OCI-LY1 (cell line): ENCODE results near the gene TMEM72.

Experiments
- H2AFZ ChIP-seq: fragments of 200-600 bp; sonication (generic), shearing (Covaris generic); 2 replicates; pipeline ENCODE4 v1.6.0; 2014; ENCODE audit warnings: antibody characterized with exemption, mild to moderate bottlenecking, low read length
- H3F3A ChIP-seq: fragments of 200-600 bp; sonication (generic), shearing (Covaris generic); 2 replicates; pipeline ENCODE4 v1.6.0; 2014; ENCODE audit warnings: mild to moderate bottlenecking, antibody characterized with exemption, low read length, moderate library complexity; ENCODE audit not compliant: insufficient read depth
- H3K27ac ChIP-seq: fragments of 200-600 bp; sonication (generic); 2 replicates; pipeline ENCODE4 v1.5.1; 2014; ENCODE audit warnings: low read length, mixed run types, mild to moderate bottlenecking, low read depth; ENCODE audit not compliant: poor library complexity, severe bottlenecking
- H3K27me3 ChIP-seq: fragments of 200-600 bp; sonication (generic); 2 replicates; pipeline ENCODE4 v1.6.0; 2014; ENCODE audit warnings: antibody characterized with exemption, mild to moderate bottlenecking, low read length, moderate library complexity; ENCODE audit not compliant: insufficient read depth
- H3K36me3 ChIP-seq: fragments of 200-600 bp; sonication (generic); 2 replicates; pipeline ENCODE4 v1.6.1; 2014; ENCODE audit warnings: mild to moderate bottlenecking, antibody characterized with exemption, low read length, moderate library complexity, mixed read lengths; ENCODE audit not compliant: insufficient read depth
- H3K4me1 ChIP-seq: fragments of 200-600 bp; sonication (generic); 2 replicates; pipeline ENCODE4 v1.5.1; 2014; ENCODE audit warnings: mild to moderate bottlenecking, low read length, moderate library complexity; ENCODE audit not compliant: insufficient read depth, severe bottlenecking
- H3K4me2 ChIP-seq: fragments of 200-600 bp; sonication (generic), shearing (Covaris generic); 2 replicates; pipeline ENCODE4 v1.6.1; 2014; ENCODE audit warnings: low read length
- H3K4me3 ChIP-seq: fragments of 200-600 bp; sonication (generic); 2 replicates; pipeline ENCODE4 v1.5.1; 2014; ENCODE audit warnings: low read length, low read depth, mild to moderate bottlenecking, mixed read lengths; ENCODE audit not compliant: poor library complexity, severe bottlenecking
- H3K79me2 ChIP-seq: fragments of 200-600 bp; shearing (Covaris generic); 2 replicates; pipeline ENCODE4 v1.6.1; 2016; ENCODE audit warnings: mixed run types, low read length, mixed read lengths; ENCODE audit not compliant: insufficient read depth
- H3K9ac ChIP-seq: fragments of 200-600 bp; sonication (generic), shearing (Covaris generic); 2 replicates; pipeline ENCODE4 v1.6.1; 2014; ENCODE audit warnings: mild to moderate bottlenecking, low read length, mixed read lengths
- H3K9me2 ChIP-seq: fragments of 200-600 bp; sonication (generic), shearing (Covaris generic); 2 replicates; pipeline ENCODE4 v1.6.1; 2014; ENCODE audit warnings: low read depth, mild to moderate bottlenecking, low read length, mixed read lengths
- H3K9me3 ChIP-seq: fragments of 200-600 bp; shearing (Covaris generic); 2 replicates; pipeline ENCODE4 v1.6.1; 2014; ENCODE audit warnings: low read length, mixed read lengths
- H4K20me1 ChIP-seq: fragments of 200-600 bp; sonication (generic), shearing (Covaris generic); 2 replicates; pipeline ENCODE4 v1.6.0; 2016; ENCODE audit warnings: mild to moderate bottlenecking, low read length; ENCODE audit not compliant: insufficient read depth
- EZH2 ChIP-seq: fragments of 200-600 bp; sonication (generic), shearing (Covaris generic); IDR thresholded peaks from 2 replicates; pipeline ENCODE4 v1.8.0; 2017; ENCODE audit warnings: borderline replicate concordance, mixed run types, mild to moderate bottlenecking, antibody characterized with exemption, low read length, moderate library complexity, mixed read lengths
- TF ChIP-seq, protein P1 (sequence below): fragments of 200-600 bp; sonication (generic), shearing (Covaris generic); IDR thresholded peaks from 2 replicates; pipeline ENCODE4 v1.5.1; 2017; ENCODE audit warnings: mild to moderate bottlenecking, antibody characterized with exemption, low read length, moderate library complexity, mixed read lengths

TMEM72 gene

DNA sequence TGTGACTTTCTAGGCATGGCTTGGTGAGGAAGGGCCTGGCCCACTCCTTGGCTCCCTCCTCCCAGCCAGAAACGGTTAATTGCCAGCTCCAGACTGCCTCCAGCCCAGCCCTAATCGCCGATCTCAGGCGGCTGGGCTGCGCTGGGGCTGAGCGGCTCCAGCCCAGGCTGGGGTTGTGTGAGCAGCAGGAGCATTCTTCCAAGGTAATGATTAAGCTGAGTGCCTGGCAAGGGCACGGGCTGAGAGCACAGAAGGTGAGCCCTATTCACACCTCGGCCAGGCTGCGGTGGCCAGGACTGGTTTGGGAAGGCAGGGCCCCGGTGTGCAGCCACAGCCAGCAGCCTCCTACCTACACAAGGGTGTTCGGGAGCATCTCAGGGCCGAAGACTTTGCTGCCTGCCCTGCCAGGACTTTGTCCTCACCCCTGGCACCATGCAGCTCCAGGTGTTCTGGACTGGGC lies at the start of gene TMEM72:
TMEM72 (plus strand) TSS at position 257 of the 460 bp plus-strand sequence; CDS start at position 433, 176 bp downstream.
- Histone ChIP-seq H3F3A (no peaks in the 10 kb centered on the region), H3K79me2 (no peaks in the 10 kb centered on the region), H3K4me1 (no peaks in the 10 kb centered on the region), H3K27me3 (no peaks in the 10 kb centered on the region), H3K4me2 (no peak within 1 kb of the TSS), H4K20me1 (no peaks in the 10 kb centered on the region), H3K9me3 (no peaks in the 10 kb centered on the region), H3K4me3 (no peak within 1 kb of the TSS), H3K27ac (no peak within 1 kb of the TSS), H3K9ac (no peak within 1 kb of the TSS), H3K36me3 (no peaks in the 10 kb centered on the region), H3K9me2 (no peaks in the 10 kb centered on the region), H2AFZ (no peak within 1 kb of the TSS)
- TF ChIP-seq, protein P1, sequence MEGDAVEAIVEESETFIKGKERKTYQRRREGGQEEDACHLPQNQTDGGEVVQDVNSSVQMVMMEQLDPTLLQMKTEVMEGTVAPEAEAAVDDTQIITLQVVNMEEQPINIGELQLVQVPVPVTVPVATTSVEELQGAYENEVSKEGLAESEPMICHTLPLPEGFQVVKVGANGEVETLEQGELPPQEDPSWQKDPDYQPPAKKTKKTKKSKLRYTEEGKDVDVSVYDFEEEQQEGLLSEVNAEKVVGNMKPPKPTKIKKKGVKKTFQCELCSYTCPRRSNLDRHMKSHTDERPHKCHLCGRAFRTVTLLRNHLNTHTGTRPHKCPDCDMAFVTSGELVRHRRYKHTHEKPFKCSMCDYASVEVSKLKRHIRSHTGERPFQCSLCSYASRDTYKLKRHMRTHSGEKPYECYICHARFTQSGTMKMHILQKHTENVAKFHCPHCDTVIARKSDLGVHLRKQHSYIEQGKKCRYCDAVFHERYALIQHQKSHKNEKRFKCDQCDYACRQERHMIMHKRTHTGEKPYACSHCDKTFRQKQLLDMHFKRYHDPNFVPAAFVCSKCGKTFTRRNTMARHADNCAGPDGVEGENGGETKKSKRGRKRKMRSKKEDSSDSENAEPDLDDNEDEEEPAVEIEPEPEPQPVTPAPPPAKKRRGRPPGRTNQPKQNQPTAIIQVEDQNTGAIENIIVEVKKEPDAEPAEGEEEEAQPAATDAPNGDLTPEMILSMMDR, result no peak
- TF ChIP-seq EZH2, result no peak

DNA sequence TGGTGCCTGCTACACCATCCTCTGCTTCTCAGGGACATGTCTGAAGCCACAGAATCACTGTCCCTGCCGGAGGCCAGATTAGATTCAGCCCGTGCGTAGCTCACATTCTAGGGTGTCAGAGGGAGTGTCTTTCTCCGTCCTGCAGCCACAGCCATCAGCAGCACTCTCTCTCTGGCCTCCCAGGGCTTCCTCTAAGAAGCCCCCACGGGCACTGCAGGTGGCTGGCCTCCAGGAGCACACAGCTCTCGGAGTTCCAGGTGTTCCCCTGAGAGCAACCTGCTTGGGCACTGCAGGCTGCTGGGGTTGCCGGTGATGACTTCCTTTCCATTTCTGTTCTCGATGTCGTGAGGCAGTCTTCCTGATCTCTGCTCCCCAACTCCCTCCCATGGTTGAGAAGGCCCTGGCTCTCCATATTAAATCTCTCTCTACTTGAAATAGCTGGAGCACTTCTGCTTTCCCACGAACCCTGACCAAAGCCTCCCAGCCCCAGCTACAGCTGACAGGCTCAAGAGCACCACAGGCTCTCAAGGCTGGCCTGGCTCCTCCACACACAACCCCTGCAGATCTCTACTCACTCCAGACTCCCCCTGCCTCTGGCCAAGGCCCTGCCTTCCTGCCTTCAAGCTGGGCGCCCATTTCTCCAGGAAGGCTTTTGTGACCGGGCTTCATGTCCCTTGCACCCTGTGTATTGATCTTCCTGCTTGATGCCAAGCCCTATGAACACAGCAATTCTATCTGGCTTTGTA lies 49.0 kb upstream of the TMEM72 start:
- Histone ChIP-seq H4K20me1 (no peaks in the 10 kb centered on the region), H3K4me3 (no peak overlapping the region), H3K4me2 (no peak overlapping the region), H3K27me3 (no peaks in the 10 kb centered on the region), H3K36me3 (no peaks in the 10 kb centered on the region), H3K27ac (no peak overlapping the region), H2AFZ (no peak overlapping the region), H3K9ac (no peak overlapping the region), H3F3A (no peaks in the 10 kb centered on the region), H3K4me1 (no peaks in the 10 kb centered on the region), H3K9me2 (no peaks in the 10 kb centered on the region), H3K79me2 (no peaks in the 10 kb centered on the region), H3K9me3 (no peaks in the 10 kb centered on the region)
- TF ChIP-seq EZH2, result no peak
- TF ChIP-seq, protein P1, result no peak

DNA sequence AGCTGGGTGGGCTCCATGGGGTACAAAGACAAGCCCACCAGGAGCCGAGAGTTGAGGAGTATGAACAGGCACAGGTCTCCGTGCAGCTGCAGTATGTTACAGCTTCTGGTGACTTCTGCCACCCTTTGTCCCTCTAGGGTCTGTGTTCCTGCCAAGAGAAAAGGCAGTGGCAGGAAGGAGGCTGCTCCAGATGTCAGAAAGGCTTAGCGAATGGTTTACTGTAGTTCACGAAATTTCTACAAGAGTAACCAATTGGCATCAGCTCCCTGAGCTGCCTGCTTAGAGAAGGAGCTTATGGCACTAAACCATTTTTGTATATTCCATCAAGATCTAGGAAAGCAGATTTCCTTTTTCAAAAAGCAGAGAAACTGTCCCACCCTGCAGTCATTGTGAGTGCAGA lies 48.2 kb upstream of the TMEM72 start:
- Histone ChIP-seq H3F3A (no peaks in the 10 kb centered on the region), H2AFZ (no peak overlapping the region), H3K4me1 (no peaks in the 10 kb centered on the region), H3K36me3 (no peaks in the 10 kb centered on the region), H3K4me2 (no peak overlapping the region), H4K20me1 (no peaks in the 10 kb centered on the region), H3K27ac (no peak overlapping the region), H3K27me3 (no peaks in the 10 kb centered on the region), H3K9ac (no peak overlapping the region), H3K4me3 (no peak overlapping the region), H3K79me2 (no peaks in the 10 kb centered on the region), H3K9me3 (no peaks in the 10 kb centered on the region), H3K9me2 (no peaks in the 10 kb centered on the region)
- TF ChIP-seq, protein P1, result no peak
- no peak for TF ChIP-seq EZH2
